ENCODE measurements around the gene COL5A2.

GRCh38 chr2:189095101-189095500, 84.5 kb downstream of the COL5A2 start:
- TF ChIP-seq POLR2A (IDR thresholded peaks at IDR 0.05; ENCODE audit: low read depth, low read length) (no peak), POLR2AphosphoS5 (IDR thresholded peaks at IDR 0.05; ENCODE audit: low read depth, low read length) (no peak)

Measured in GM12892 (cell line).